K562 (cell line): ENCODE data around the gene QPRT. TPM values are rescaled to one million over a fixed set of nuclear protein-coding genes. Genes with fewer than 3 reads are reported as not detected.

Source experiments
- ATAC-seq: fragments of 200-7000 bp; cut with Tn5 transposase; 3 replicates; pipeline ENCODE4 v1.9.1; 2020; ENCODE audit warnings: moderate library complexity
- BruUV-seq: library from RNA; stranded (reverse); fragments of 400-500 nt; replicated peaks from 2 replicates; lab custom pipeline; 2021; lab: Mats Ljungman, UMichigan
- CTCF ChIA-PET: fragments of 300-600 bp; formaldehyde crosslinking; extraction: SDS; loops from one replicate; lab custom pipeline; 2021; ENCODE audit warnings: low intra/inter-chr PET ratio; lab: Yijun Ruan, JAX
- POLR2A ChIA-PET: fragments of 300-600, 350-650 bp; sonication (Branson Sonifier 250); formaldehyde crosslinking; extraction: SDS; loops from one replicate; lab custom pipeline; 2021; ENCODE audit warnings: antibody characterized with exemption, inconsistent platforms; lab: Yijun Ruan, JAX
- DNase-seq, 4 experiments: peaks; one replicate each; pipeline versions ENCODE4 v3.0.0 to v3.0.0-alpha.2; 2011 to 2018; ENCODE audit warnings: low spot score in 3 of 4, mixed read lengths in 3 of 4; ENCODE audit errors: extremely low read depth in 1 of 4
- FAIRE-seq: peaks from 2 replicates; lab custom pipeline; 2011; peaks lifted over from hg19 to GRCh38; lab: Jason Lieb, UNC
- H2AFZ ChIP-seq: 2 replicates; pipeline ENCODE4 v1.6.0; 2011; ENCODE audit warnings: low read depth, low read length, control low read depth, inconsistent platforms
- H3K27ac ChIP-seq: fragments of 200-600 bp; 3 replicates; pipeline ENCODE4 v1.8.0; 2011; ENCODE audit warnings: low read depth, mild to moderate bottlenecking, control low read depth, inconsistent platforms, low read length, moderate library complexity, mixed read lengths; ENCODE audit errors: extremely low read depth
- H3K27me3 ChIP-seq, 2 experiments: fragments of 300-600 bp in 1 of 2; 2 replicates in 1 of 2; 3 replicates in 1 of 2; pipeline versions ENCODE4 v1.6.0 to v1.8.0; 2011; ENCODE audit warnings: inconsistent platforms in 2 of 2, low read length in 2 of 2, mild to moderate bottlenecking in 1 of 2, mixed read lengths in 1 of 2, moderate library complexity in 1 of 2; ENCODE audit not compliant: control insufficient read depth in 2 of 2, insufficient read depth in 2 of 2
- H3K36me3 ChIP-seq: fragments of 300-600 bp; 3 replicates; pipeline ENCODE4 v1.8.0; 2011; ENCODE audit warnings: mild to moderate bottlenecking, low read length, inconsistent platforms; ENCODE audit not compliant: control insufficient read depth, insufficient read depth
- H3K4me1 ChIP-seq, 2 experiments: fragments of 200-600 bp in 1 of 2; replicated peaks in 1 of 2; 2 replicates in 1 of 2; 3 replicates in 1 of 2; pipeline versions ENCODE4 v1.5.1 to v1.8.0; 2011; ENCODE audit warnings: inconsistent platforms in 2 of 2, low read length in 2 of 2, mild to moderate bottlenecking in 1 of 2, mixed read lengths in 1 of 2, moderate library complexity in 1 of 2; ENCODE audit not compliant: control insufficient read depth in 2 of 2, insufficient read depth in 2 of 2
- H3K4me2 ChIP-seq: 2 replicates; pipeline ENCODE4 v1.6.1; 2011; ENCODE audit warnings: low read length, control low read depth, inconsistent platforms, mixed read lengths; ENCODE audit not compliant: insufficient read depth
- H3K4me3 ChIP-seq: fragments of 200-600 bp; sonication (generic), shearing (Covaris generic); 2 replicates; pipeline ENCODE4 v1.5.1; 2016; ENCODE audit warnings: control low read depth, inconsistent platforms
- H3K79me2 ChIP-seq: fragments of 200-600 bp; 3 replicates; pipeline ENCODE4 v1.8.0; 2011; ENCODE audit warnings: low read length, inconsistent platforms; ENCODE audit not compliant: control insufficient read depth, insufficient read depth
- H3K9ac ChIP-seq, 2 experiments: 2 replicates each; pipeline versions ENCODE4 v1.6.0 to v1.6.1; 2011; ENCODE audit warnings: low read depth in 2 of 2, low read length in 2 of 2, control low read depth in 1 of 2, inconsistent platforms in 1 of 2, mild to moderate bottlenecking in 1 of 2, mixed read lengths in 1 of 2; ENCODE audit not compliant: insufficient read depth in 1 of 2
- H3K9me1 ChIP-seq: one replicate; pipeline ENCODE4 v1.6.0; 2011; ENCODE audit warnings: inconsistent platforms, mild to moderate bottlenecking, low read length, moderate library complexity; ENCODE audit not compliant: control insufficient read depth, insufficient read depth
- H3K9me3 ChIP-seq: replicated peaks from 2 replicates; pipeline ENCODE4 v1.5.1; 2011; ENCODE audit warnings: low read depth, low read length, inconsistent platforms; ENCODE audit not compliant: control insufficient read depth, insufficient read depth
- H4K20me1 ChIP-seq: replicated peaks from 2 replicates; pipeline ENCODE4 v1.6.1; 2011; ENCODE audit warnings: low read length, inconsistent platforms, mixed read lengths; ENCODE audit not compliant: control insufficient read depth, insufficient read depth
- HDAC2 ChIP-seq: fragments of 450-650 bp; IDR thresholded peaks from 2 replicates; pipeline ENCODE4 v1.6.1; 2016; ENCODE audit warnings: mild to moderate bottlenecking
- MTA3 ChIP-seq: fragments of 450-650 bp; formaldehyde crosslinking; IDR thresholded peaks from 2 replicates; pipeline ENCODE4 v1.6.1; 2017; ENCODE audit warnings: mild to moderate bottlenecking, borderline replicate concordance
- NFIC ChIP-seq: fragments of 450-650 bp; IDR thresholded peaks from 2 replicates; pipeline ENCODE4 v1.6.1; 2017; ENCODE audit warnings: mild to moderate bottlenecking, inconsistent platforms
- POLR2AphosphoS2 ChIP-seq: IDR thresholded peaks from 2 replicates; pipeline ENCODE4 v1.6.1; 2012; ENCODE audit warnings: low read length, improper control_type of control experiment
- RAD51 ChIP-seq: fragments of 450-650 bp; IDR thresholded peaks from 2 replicates; pipeline ENCODE4 v1.7.1; 2016; ENCODE audit warnings: low read depth, mild to moderate bottlenecking, borderline replicate concordance
- USF1 ChIP-seq: sonication (generic); formaldehyde crosslinking; IDR thresholded peaks from 2 replicates; pipeline ENCODE4 v1.9.0; 2022; ENCODE audit warnings: mild to moderate bottlenecking, missing genetic modification reagents
- USF2 ChIP-seq: sonication (generic); formaldehyde crosslinking; IDR thresholded peaks from 2 replicates; pipeline ENCODE4 v1.5.0; 2020; ENCODE audit warnings: missing genetic modification reagents
- WGBS: fragments of 100-300 bp; shearing (Covaris generic); methylation state at CpG from one replicate; pipeline ENCODE4 v1.1.6; 2016; ENCODE audit warnings: low coverage, mixed read lengths; ENCODE audit not compliant: insufficient coverage; ENCODE audit errors: missing lambda C conversion rate; 5-methylcytosine and 5-hydroxymethylcytosine counted together
- in situ Hi-C: fragments of 300-500 bp; cut with MboI; formaldehyde crosslinking; loops from 4 replicates; pipeline ENCODE4 v1.15.0; 2018; ENCODE audit warnings: inconsistent platforms, mixed read lengths
- intact Hi-C: fragments of 100-400 bp; cut with micrococcal nuclease; formaldehyde crosslinking; loops from 2 replicates; pipeline ENCODE4 v1.14.2; 2022
- polyA plus RNA-seq, 8 experiments: library from polyadenylated mRNA; depleted of rRNA in 4 of 8; stranded (reverse) in 5 of 8; unstranded in 3 of 8; fragments of >200 nt; fragmentation: Nextera tagmentation in 2 of 8; fragmentation: Illumina TruSeq in 1 of 8; extraction: Ambion mirVana in 2 of 8; extraction: Trizol in 1 of 8; gene quantifications; 2 replicates each; pipeline versions ENCODE4 v1.2.1 to v1.2.3, GENCODE V29; 2011 to 2014; ENCODE audit warnings: inconsistent platforms in 1 of 8, missing spikeins in 1 of 8
- total RNA-seq, 7 experiments: library from RNA; depleted of rRNA in 6 of 7; stranded (reverse); fragments of >200 nt in 6 of 7; fragmentation: Illumina TruSeq in 2 of 7; extraction: Trizol in 2 of 7; gene quantifications; 2 replicates each; pipeline versions ENCODE4 v1.2.1 to v1.2.3, GENCODE V29; 2011 to 2021; ENCODE audit warnings: low replicate concordance in 1 of 7

QPRT gene
- total and polyA plus RNA-seq, 9 of the 15 experiments (the other 6 are each of a cell fraction or from before 2014, with no cell fraction given): 7.7 to 112 (median 64.1) TPM

- TF ChIP-seq MTA3 (no peak), HDAC2 (no peak), NFIC (no peak)
Measured at GRCh38 chr16:29726845-29727377, 47.9 kb downstream of the QPRT start (continued).

GRCh38 chr16:29727452-29727851, 48.5 kb downstream of the QPRT start:
- ATAC-seq: no peak
- ChIA-PET POLR2A (interaction anchor here (0.6 to 0.7 kb wide), 2 partner anchors 82 to 268 kb away, joined by 3 to 4 read pairs; partner anchors contain the start of gene INO80E), CTCF (no interaction called here)
- no peaks in the 10 kb centered on the region for H4K20me1 ChIP-seq
- peak; percentile 48; the same call in 1 of the 2 replicates for TF ChIP-seq RAD51
- TF ChIP-seq POLR2AphosphoS2: no peak
- TF ChIP-seq USF2 (CRISPR knock-in tag): peak; percentile 71
- TF ChIP-seq USF1 (CRISPR knock-in tag): peak; percentile 60
- in situ Hi-C loops: no loop called here
- peaks cover 0 to 3% of the 10 kb centered on the region in 2 experiments; a peak in 4 of 5 replicates for H3K4me1 ChIP-seq
- H3K9ac ChIP-seq: no peak overlapping the region; a peak in 1 of 4 replicates
- no peak for FAIRE-seq
- intact Hi-C loops: no loop called here
- WGBS: 24% methylated on average over 6 of the region's 7 CpGs
- H3K9me3 ChIP-seq: no peaks in the 10 kb centered on the region
- no peaks in the 10 kb centered on the region for H3K9me1 ChIP-seq
- H3K27me3 ChIP-seq: no peaks in the 10 kb centered on the region
- H2AFZ ChIP-seq: peak overlapping the region; percentile 54
- H3K36me3 ChIP-seq: no peaks in the 10 kb centered on the region
- H3K4me3 ChIP-seq: no peak overlapping the region
- no peaks in the 10 kb centered on the region for H3K79me2 ChIP-seq
- BruUV-seq: no TSS peak
- no peak for DNase-seq
- H3K4me2 ChIP-seq: no peak overlapping the region
- no peak overlapping the region for H3K27ac ChIP-seq
